ENCODE data around the gene B4GALT5.

The B4GALT5 gene

GRCh38 chr20:49753133-49753532, 39.5 kb upstream of the B4GALT5 start:
- Histone ChIP-seq H3K27me3 (no peaks in the 10 kb centered on the region), H3K4me2 (peak overlapping the region in 3 of 11 experiments; percentile 24 to 53 (median 50); a peak in 5 of 22 replicates), H3K9me3 (replicated peaks in 1 of 11) (peaks cover 4 to 10% (median 8%) of the 10 kb centered on the region in 11 experiments; a peak in 15 of 22 replicates), H3K9ac (no peak overlapping the region), H3K4me1 (peaks cover 11 to 24% (median 21%) of the 10 kb centered on the region in 10 experiments; a peak in 17 of 20 replicates), H3K4me3 (no peak overlapping the region), H4K20me1 (no peaks in the 10 kb centered on the region), H3K36me3 (no peaks in the 10 kb centered on the region), H3K27ac (no peak overlapping the region)
- TF ChIP-seq Cebpa-rat (IDR thresholded peaks at IDR 0.05) = no peak

GRCh38 chr20:49752201-49752903, 38.7 kb upstream of the B4GALT5 start:
- Histone ChIP-seq H3K4me3 (no peak overlapping the region), H3K9ac (no peak overlapping the region), H3K9me3 (replicated peaks in 1 of 11) (peaks cover 0 to 3% (median under 1%) of the 10 kb centered on the region in 11 experiments; a peak in 13 of 22 replicates), H3K36me3 (no peaks in the 10 kb centered on the region), H3K27ac (no peak overlapping the region), H3K4me2 (peak overlapping the region in 1 of 11 experiments; percentile 24; a peak in 2 of 22 replicates), H4K20me1 (no peaks in the 10 kb centered on the region), H3K4me1 (peaks cover 11 to 24% (median 21%) of the 10 kb centered on the region in 10 experiments; a peak in 17 of 20 replicates), H3K27me3 (no peaks in the 10 kb centered on the region)
- no peak for TF ChIP-seq Cebpa-rat (IDR thresholded peaks at IDR 0.05)

- no peak for TF ChIP-seq Cebpa-rat (IDR thresholded peaks at IDR 0.05)
- Histone ChIP-seq H3K4me3 (no peak overlapping the region), H3K27me3 (no peaks in the 10 kb centered on the region), H3K4me2 (peak overlapping the region in 6 of 11 experiments; percentile 3 to 28 (median 16); a peak in 4 of 22 replicates), H3K9me3 (replicated peaks in 1 of 11) (no peaks in the 10 kb centered on the region), H3K4me1 (peaks cover 11 to 24% (median 21%) of the 10 kb centered on the region in 10 experiments; a peak in 17 of 20 replicates), H4K20me1 (no peaks in the 10 kb centered on the region), H3K9ac (no peak overlapping the region), H3K27ac (no peak overlapping the region), H3K36me3 (no peaks in the 10 kb centered on the region)
These were observed 37.7 kb upstream of the B4GALT5 start for GRCh38 chr20:49751397-49751736.

- no peaks in the 10 kb centered on the region for H3K27me3 ChIP-seq
- no peak overlapping the region for H3K27ac ChIP-seq
- H3K9ac ChIP-seq = no peak overlapping the region
- H3K9me3 ChIP-seq (replicated peaks in 1 of 11) = no peaks in the 10 kb centered on the region
- H3K36me3 ChIP-seq = no peaks in the 10 kb centered on the region
- no peaks in the 10 kb centered on the region for H4K20me1 ChIP-seq
- peaks cover 11 to 24% (median 21%) of the 10 kb centered on the region in 10 experiments; a peak in 17 of 20 replicates for H3K4me1 ChIP-seq
- no peak overlapping the region for H3K4me3 ChIP-seq
- no peak for TF ChIP-seq Cebpa-rat (IDR thresholded peaks at IDR 0.05)
- H3K4me2 ChIP-seq = peak overlapping the region in 10 of 11 experiments; percentile 3 to 63 (median 18); a peak in 10 of 22 replicates
These were observed 37.1 kb upstream of the B4GALT5 start for GRCh38 chr20:49750611-49751396.

GRCh38 chr20:49749625-49750024, 35.9 kb upstream of the B4GALT5 start:
- no peak for TF ChIP-seq Cebpa-rat (IDR thresholded peaks at IDR 0.05)
- Histone ChIP-seq H3K9me3 (replicated peaks in 1 of 11) (no peaks in the 10 kb centered on the region), H3K27ac (no peak overlapping the region), H3K4me3 (no peak overlapping the region), H3K27me3 (no peaks in the 10 kb centered on the region), H3K9ac (no peak overlapping the region), H3K36me3 (no peaks in the 10 kb centered on the region), H3K4me1 (peaks cover 11 to 24% (median 21%) of the 10 kb centered on the region in 10 experiments; a peak in 17 of 20 replicates), H4K20me1 (no peaks in the 10 kb centered on the region), H3K4me2 (peak overlapping the region in 2 of 11 experiments; percentile 45 to 63; a peak in 4 of 22 replicates)

GRCh38 chr20:49748525-49748838, 34.8 kb upstream of the B4GALT5 start:
- Histone ChIP-seq H3K27me3 (no peaks in the 10 kb centered on the region), H3K36me3 (no peaks in the 10 kb centered on the region), H3K4me3 (no peak overlapping the region), H3K4me1 (peaks cover 9 to 21% (median 18%) of the 10 kb centered on the region in 10 experiments; a peak in 17 of 20 replicates), H3K9ac (no peak overlapping the region), H3K9me3 (replicated peaks in 1 of 11) (no peaks in the 10 kb centered on the region), H3K4me2 (no peak overlapping the region), H4K20me1 (no peaks in the 10 kb centered on the region), H3K27ac (no peak overlapping the region)
- no peak for TF ChIP-seq Cebpa-rat (IDR thresholded peaks at IDR 0.05)

DNA sequence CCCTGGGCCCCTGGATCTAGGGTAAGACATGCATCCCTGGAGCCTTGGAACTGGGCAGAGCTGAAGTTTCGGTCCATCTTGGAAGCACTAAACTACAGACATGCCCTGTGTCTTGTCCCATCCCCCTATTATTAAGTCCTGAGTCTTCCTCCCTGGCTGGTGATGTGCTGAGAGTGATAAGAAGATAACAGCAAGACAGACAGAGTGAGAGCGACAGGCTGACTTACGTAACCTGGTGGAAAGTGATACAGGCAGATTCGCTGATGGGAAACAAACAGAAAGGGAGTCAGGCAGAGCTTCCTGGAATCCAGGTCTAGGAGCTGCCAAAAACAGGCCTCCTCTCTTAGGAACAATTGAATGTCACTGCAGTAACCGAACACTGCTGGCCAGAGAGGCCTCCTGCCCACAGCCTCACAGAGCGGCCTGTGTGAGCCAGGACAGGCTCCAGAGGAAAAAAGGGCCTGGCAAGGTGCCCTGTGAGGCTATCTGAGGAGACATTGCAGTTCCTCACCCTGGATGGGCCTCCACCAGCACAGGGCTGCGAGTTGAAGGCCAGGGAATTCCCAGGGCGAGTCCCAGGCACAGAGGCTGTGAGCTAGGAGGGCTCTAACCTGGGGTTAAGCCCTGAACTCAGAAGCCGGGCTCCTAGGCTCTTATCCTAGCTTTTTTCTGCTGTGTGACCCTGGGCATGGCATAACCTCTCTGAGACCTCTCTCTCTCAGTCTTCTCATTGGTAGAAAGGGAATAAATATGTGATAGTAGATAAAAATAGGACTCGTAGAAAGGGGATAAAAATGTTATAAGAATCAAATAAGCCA, 34.2 kb upstream of the B4GALT5 start:
- H4K20me1 ChIP-seq = no peaks in the 10 kb centered on the region
- no peak overlapping the region for H3K4me3 ChIP-seq
- TF ChIP-seq Cebpa-rat (IDR thresholded peaks at IDR 0.05) = no peak
- no peaks in the 10 kb centered on the region for H3K9me3 ChIP-seq (replicated peaks in 1 of 11)
- H3K4me2 ChIP-seq = no peak overlapping the region
- no peaks in the 10 kb centered on the region for H3K36me3 ChIP-seq
- H3K9ac ChIP-seq = no peak overlapping the region
- no peaks in the 10 kb centered on the region for H3K27me3 ChIP-seq
- no peak overlapping the region for H3K27ac ChIP-seq
- peaks cover 6 to 18% (median 15%) of the 10 kb centered on the region in 10 experiments; a peak in 17 of 20 replicates for H3K4me1 ChIP-seq

DNA sequence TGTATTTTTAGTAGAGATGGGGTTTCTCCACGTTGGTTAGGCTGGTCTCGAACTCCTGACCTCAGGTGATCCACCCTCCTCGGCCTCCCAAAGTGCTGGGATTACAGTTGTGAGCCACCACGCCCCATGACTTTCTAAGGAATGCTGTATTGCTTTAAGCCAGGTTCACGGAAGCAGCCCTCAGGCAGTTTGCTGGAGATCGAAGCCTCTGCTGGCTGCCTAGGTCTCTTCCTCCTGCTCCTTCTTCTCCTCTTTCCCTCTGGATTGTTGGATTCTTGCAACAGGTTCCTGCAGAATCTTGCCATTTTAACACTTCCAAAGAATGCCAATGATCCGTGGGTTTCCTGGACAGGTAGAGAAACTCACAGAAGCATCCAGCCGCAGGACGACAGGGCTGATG, 29.3 kb upstream of the B4GALT5 start:
- H3K4me3 ChIP-seq = no peak overlapping the region
- no peaks in the 10 kb centered on the region for H4K20me1 ChIP-seq
- H3K27me3 ChIP-seq = no peaks in the 10 kb centered on the region
- H3K36me3 ChIP-seq = no peaks in the 10 kb centered on the region
- no peak overlapping the region for H3K4me2 ChIP-seq
- H3K9ac ChIP-seq = no peak overlapping the region
- TF ChIP-seq Cebpa-rat (IDR thresholded peaks at IDR 0.05) = no peak
- no peak overlapping the region for H3K27ac ChIP-seq
- no peaks in the 10 kb centered on the region for H3K9me3 ChIP-seq (replicated peaks in 1 of 11)
- H3K4me1 ChIP-seq = peaks cover 0 to 2% (median 0%) of the 10 kb centered on the region in 10 experiments; a peak in 2 of 20 replicates

DNA sequence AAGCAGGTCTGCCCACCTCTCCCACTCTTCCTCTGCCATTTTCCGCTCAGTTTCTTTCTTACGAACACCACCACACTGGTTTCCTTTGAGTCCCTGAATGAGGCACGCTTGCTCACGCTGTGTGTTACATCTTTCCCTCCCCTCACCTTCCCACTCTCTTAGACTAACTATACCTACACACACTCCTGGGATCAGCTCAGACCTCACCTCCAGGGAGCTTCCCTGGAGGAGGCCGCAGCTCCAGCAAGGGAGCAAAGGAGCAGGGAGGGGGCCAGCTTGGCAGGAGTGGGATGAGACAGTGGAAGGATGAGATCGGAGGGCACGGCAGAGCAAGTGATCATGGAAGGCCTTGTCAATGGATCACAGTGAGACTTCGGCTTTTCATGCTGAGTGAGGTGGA, 28.3 kb upstream of the B4GALT5 start:
- Histone ChIP-seq H3K4me1 (peaks cover 0 to 10% (median 0%) of the 10 kb centered on the region in 10 experiments; a peak in 5 of 20 replicates), H3K9me3 (replicated peaks in 1 of 11) (no peaks in the 10 kb centered on the region), H4K20me1 (no peaks in the 10 kb centered on the region), H3K4me3 (no peak overlapping the region), H3K9ac (no peak overlapping the region), H3K36me3 (no peaks in the 10 kb centered on the region), H3K4me2 (no peak overlapping the region), H3K27me3 (no peaks in the 10 kb centered on the region), H3K27ac (no peak overlapping the region)
- no peak for TF ChIP-seq Cebpa-rat (IDR thresholded peaks at IDR 0.05)
